Measurements from ENCODE around the gene HAUS6.

DNA sequence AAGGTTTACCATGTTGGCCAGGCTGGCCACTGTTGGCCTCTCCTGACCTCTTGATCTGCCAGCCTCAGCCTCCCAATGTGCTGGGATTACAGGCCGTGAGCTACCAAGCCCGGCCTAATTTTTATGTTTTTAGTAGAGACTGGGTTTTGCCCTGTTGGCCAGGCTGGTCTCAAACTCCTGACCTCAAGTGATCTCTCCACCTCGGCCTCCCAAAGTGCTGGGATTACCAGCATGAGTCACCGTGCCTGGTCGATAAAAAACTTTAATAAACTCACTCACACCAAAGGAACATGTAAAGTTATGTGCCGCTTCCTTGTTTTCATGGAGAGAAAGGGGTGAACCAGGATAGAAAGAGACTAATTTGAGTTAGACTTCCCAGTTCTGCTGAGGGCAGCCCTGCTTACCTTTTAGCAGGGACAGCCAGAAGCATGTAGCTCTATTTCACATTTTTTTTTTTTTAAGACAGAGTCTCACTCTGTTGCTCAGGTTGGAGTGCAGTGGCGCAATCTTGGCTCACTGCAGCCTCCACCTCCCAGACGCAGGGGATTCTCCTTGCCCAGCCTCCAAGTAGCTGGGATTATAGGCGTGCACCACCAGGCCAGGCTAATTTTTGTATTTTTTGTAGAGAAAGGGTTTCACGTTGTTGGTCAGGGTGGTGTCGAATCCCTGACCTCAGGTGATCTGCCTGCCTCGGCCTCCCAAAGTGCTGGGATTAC, 11.4 kb upstream of the HAUS6 start:
- TF ChIP-seq, protein P1, sequence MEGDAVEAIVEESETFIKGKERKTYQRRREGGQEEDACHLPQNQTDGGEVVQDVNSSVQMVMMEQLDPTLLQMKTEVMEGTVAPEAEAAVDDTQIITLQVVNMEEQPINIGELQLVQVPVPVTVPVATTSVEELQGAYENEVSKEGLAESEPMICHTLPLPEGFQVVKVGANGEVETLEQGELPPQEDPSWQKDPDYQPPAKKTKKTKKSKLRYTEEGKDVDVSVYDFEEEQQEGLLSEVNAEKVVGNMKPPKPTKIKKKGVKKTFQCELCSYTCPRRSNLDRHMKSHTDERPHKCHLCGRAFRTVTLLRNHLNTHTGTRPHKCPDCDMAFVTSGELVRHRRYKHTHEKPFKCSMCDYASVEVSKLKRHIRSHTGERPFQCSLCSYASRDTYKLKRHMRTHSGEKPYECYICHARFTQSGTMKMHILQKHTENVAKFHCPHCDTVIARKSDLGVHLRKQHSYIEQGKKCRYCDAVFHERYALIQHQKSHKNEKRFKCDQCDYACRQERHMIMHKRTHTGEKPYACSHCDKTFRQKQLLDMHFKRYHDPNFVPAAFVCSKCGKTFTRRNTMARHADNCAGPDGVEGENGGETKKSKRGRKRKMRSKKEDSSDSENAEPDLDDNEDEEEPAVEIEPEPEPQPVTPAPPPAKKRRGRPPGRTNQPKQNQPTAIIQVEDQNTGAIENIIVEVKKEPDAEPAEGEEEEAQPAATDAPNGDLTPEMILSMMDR (conservative IDR thresholded peaks at IDR 0.05; ENCODE audit: low read depth, low read length) = no peak
- TF ChIP-seq EZH2 (IDR thresholded peaks at IDR 0.05; ENCODE audit: low read length, unreplicated experiment) (no peak), EZH2phosphoT487 (IDR thresholded peaks at IDR 0.05; ENCODE audit: borderline replicate concordance, low read length) (no peak)

Measured in PC-3 (cell line).